Keratinocyte (primary cell): ENCODE measurements around the gene ICAM2. TPM values are rescaled to one million over a fixed set of nuclear protein-coding genes. Genes with fewer than 3 reads are reported as not detected.

Experiments
- DNase-seq: peaks from one replicate; pipeline ENCODE4 v3.0.0-alpha.2; 2011; ENCODE audit warnings: low read depth, missing footprints, low spot score
- FAIRE-seq: peaks from 2 replicates; lab custom pipeline; 2011; peaks lifted over from hg19 to GRCh38; lab: Jason Lieb, UNC
- H2AFZ ChIP-seq: 2 replicates; pipeline ENCODE4 v1.6.0; 2012; ENCODE audit warnings: low read length, control low read depth, inconsistent platforms; ENCODE audit not compliant: control insufficient read depth
- H3K27ac ChIP-seq: 2 replicates; pipeline ENCODE4 v1.5.1; 2011; ENCODE audit warnings: low read length; ENCODE audit not compliant: control insufficient read depth, insufficient read depth
- H3K27me3 ChIP-seq: 3 replicates; pipeline ENCODE4 v1.6.0; 2011; ENCODE audit warnings: low read length; ENCODE audit not compliant: control insufficient read depth, insufficient read depth; ENCODE audit errors: extremely low read depth
- H3K36me3 ChIP-seq, 2 experiments: 2 replicates in 1 of 2; 3 replicates in 1 of 2; pipeline ENCODE4 v1.5.1; 2011; ENCODE audit warnings: low read length in 2 of 2, mild to moderate bottlenecking in 1 of 2; ENCODE audit not compliant: control insufficient read depth in 2 of 2, insufficient read depth in 2 of 2; ENCODE audit errors: extremely low read depth in 1 of 2
- H3K4me1 ChIP-seq: 3 replicates; pipeline ENCODE4 v1.5.1; 2011; ENCODE audit warnings: low read length; ENCODE audit not compliant: control insufficient read depth, insufficient read depth; ENCODE audit errors: extremely low read depth
- H3K4me2 ChIP-seq: 3 replicates; pipeline ENCODE4 v1.6.0; 2011; ENCODE audit warnings: low read depth, low read length; ENCODE audit not compliant: control insufficient read depth, insufficient read depth; ENCODE audit errors: extremely low read depth
- H3K4me3 ChIP-seq, 3 experiments: fragments of 200-600 bp in 1 of 3; sonication (generic) in 1 of 3; 2 replicates in 2 of 3; 3 replicates in 1 of 3; pipeline ENCODE4 v1.5.1; 2011 to 2016; ENCODE audit warnings: low read length in 3 of 3, mild to moderate bottlenecking in 3 of 3, control low read depth in 2 of 3, inconsistent platforms in 1 of 3, low read depth in 1 of 3, mixed read lengths in 1 of 3, mixed run types in 1 of 3, moderate library complexity in 1 of 3; ENCODE audit not compliant: control insufficient read depth in 2 of 3, insufficient read depth in 2 of 3; ENCODE audit errors: extremely low read depth in 1 of 3
- H3K79me2 ChIP-seq: 2 replicates; pipeline ENCODE4 v1.6.0; 2012; ENCODE audit warnings: low read length; ENCODE audit not compliant: control insufficient read depth, insufficient read depth
- H3K9ac ChIP-seq: 3 replicates; pipeline ENCODE4 v1.6.0; 2011; ENCODE audit warnings: low read length; ENCODE audit not compliant: control insufficient read depth, insufficient read depth; ENCODE audit errors: extremely low read depth
- H3K9me1 ChIP-seq: 3 replicates; pipeline ENCODE4 v1.6.0; 2011; ENCODE audit warnings: low read length; ENCODE audit not compliant: control insufficient read depth, insufficient read depth; ENCODE audit errors: extremely low read depth
- H3K9me3 ChIP-seq: 2 replicates; pipeline ENCODE4 v1.5.1; 2012; ENCODE audit warnings: low read depth, low read length; ENCODE audit not compliant: control insufficient read depth
- H4K20me1 ChIP-seq: 3 replicates; pipeline ENCODE4 v1.6.0; 2011; ENCODE audit warnings: low read length; ENCODE audit not compliant: control insufficient read depth, insufficient read depth; ENCODE audit errors: extremely low read depth
- CTCF ChIP-seq, 3 experiments: IDR thresholded peaks in 1 of 3; conservative IDR thresholded peaks in 1 of 3; optimal IDR thresholded peaks in 1 of 3; 2 replicates in 2 of 3; 3 replicates in 1 of 3; pipeline versions ENCODE3 to v1.5.1; 2011; ENCODE audit warnings: low read length in 3 of 3, mild to moderate bottlenecking in 3 of 3, moderate library complexity in 2 of 3, control low read depth in 1 of 3, inconsistent platforms in 1 of 3; ENCODE audit not compliant: insufficient read depth in 2 of 3; ENCODE audit errors: extremely low read depth in 1 of 3
- EZH2 ChIP-seq: IDR thresholded peaks from one replicate; pipeline ENCODE4 v1.6.1; 2012; ENCODE audit warnings: inconsistent platforms, mild to moderate bottlenecking, low read length, moderate library complexity
- dilution Hi-C: fragments of 300-500 bp; cut with MboI; formaldehyde crosslinking; loops from one replicate; pipeline ENCODE4 v1.7.0; 2020; ENCODE audit warnings: low sequenced_read_pairs; ENCODE audit not compliant: extremely low pct_ligation_motif_present
- polyA plus RNA-seq, 5 experiments: library from polyadenylated mRNA; depleted of rRNA in 3 of 5; stranded (reverse) in 3 of 5; stranded (forward) in 1 of 5; unstranded in 1 of 5; fragments of >200 nt; gene quantifications; 1 replicate in 1 of 5; 2 replicates in 3 of 5; 3 replicates in 1 of 5; pipeline versions ENCODE4 v1.2.1 to v1.2.3, GENCODE V29; 2011 to 2012; ENCODE audit warnings: missing spikeins in 2 of 5, low read depth in 1 of 5, low replicate concordance in 1 of 5

Gene ICAM2
- polyA plus RNA-seq, 1 donor (not counting 4 experiments of a cell fraction or from before 2014, with no cell fraction given), result 0.09 TPM

GRCh38 chr17:64004903-64005733, 15.3 kb downstream of the ICAM2 start:
- H4K20me1 ChIP-seq, result no peaks in the 10 kb centered on the region
- TF ChIP-seq CTCF (optimal IDR thresholded peaks at IDR 0.05 in 1 of 3, IDR thresholded peaks at IDR 0.05 in 1 of 3, conservative IDR thresholded peaks at IDR 0.05 in 1 of 3; ENCODE audit: extremely low read depth in 1 of 3, insufficient read depth in 2 of 3, low read length in 3 of 3) (no peak), EZH2 (no peak)
- no peak overlapping the region for H3K27ac ChIP-seq
- H3K4me1 ChIP-seq, result no peaks in the 10 kb centered on the region
- H3K9me1 ChIP-seq, result no peaks in the 10 kb centered on the region
- no peak overlapping the region for H2AFZ ChIP-seq
- no peak overlapping the region for H3K4me2 ChIP-seq
- no peak overlapping the region for H3K4me3 ChIP-seq
- H3K36me3 ChIP-seq, result no peaks in the 10 kb centered on the region
- no peaks in the 10 kb centered on the region for H3K79me2 ChIP-seq
- dilution Hi-C loops, result no loop called here
- no peak overlapping the region for H3K9ac ChIP-seq
- H3K9me3 ChIP-seq, result no peaks in the 10 kb centered on the region
- DNase-seq (no peak), FAIRE-seq (no peak)
- H3K27me3 ChIP-seq, result peaks cover 7% of the 10 kb centered on the region

GRCh38 chr17:64004218-64004770, 16.1 kb downstream of the ICAM2 start:
- H4K20me1 ChIP-seq, result no peaks in the 10 kb centered on the region
- no peak overlapping the region for H3K27ac ChIP-seq
- no peak overlapping the region for H2AFZ ChIP-seq
- no peak overlapping the region for H3K4me2 ChIP-seq
- dilution Hi-C loops, result no loop called here
- TF ChIP-seq EZH2 (no peak), CTCF (optimal IDR thresholded peaks at IDR 0.05 in 1 of 3, IDR thresholded peaks at IDR 0.05 in 1 of 3, conservative IDR thresholded peaks at IDR 0.05 in 1 of 3; ENCODE audit: extremely low read depth in 1 of 3, insufficient read depth in 2 of 3, low read length in 3 of 3) (no peak)
- no peaks in the 10 kb centered on the region for H3K36me3 ChIP-seq
- FAIRE-seq, result no peak
- no peak for DNase-seq
- H3K27me3 ChIP-seq, result peaks cover 7% of the 10 kb centered on the region
- no peak overlapping the region for H3K9ac ChIP-seq
- no peak overlapping the region for H3K4me3 ChIP-seq
- H3K9me3 ChIP-seq, result no peaks in the 10 kb centered on the region
- no peaks in the 10 kb centered on the region for H3K4me1 ChIP-seq
- H3K79me2 ChIP-seq, result no peaks in the 10 kb centered on the region
- no peaks in the 10 kb centered on the region for H3K9me1 ChIP-seq
